ENCODE data around the gene L3MBTL4.

- TF ChIP-seq TAF1 (IDR thresholded peaks at IDR 0.05; ENCODE audit: low read depth) = no peak
- TF ChIP-seq YY1 (IDR thresholded peaks at IDR 0.05; ENCODE audit: low read depth) = no peak
- TF ChIP-seq, protein P1, sequence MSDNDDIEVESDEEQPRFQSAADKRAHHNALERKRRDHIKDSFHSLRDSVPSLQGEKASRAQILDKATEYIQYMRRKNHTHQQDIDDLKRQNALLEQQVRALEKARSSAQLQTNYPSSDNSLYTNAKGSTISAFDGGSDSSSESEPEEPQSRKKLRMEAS (IDR thresholded peaks at IDR 0.05) = no peak
- no peak for TF ChIP-seq EP300 (IDR thresholded peaks at IDR 0.05; ENCODE audit: borderline replicate concordance)
- TF ChIP-seq RAD21 (IDR thresholded peaks at IDR 0.05; ENCODE audit: low read depth) = no peak
These were observed 357.1 kb downstream of the L3MBTL4 start for GRCh38 chr18:6057604-6058003.
